ENCODE results near the gene TFR2. TPM values are rescaled to one million over a fixed set of nuclear protein-coding genes. Genes with fewer than 3 reads are reported as not detected.

TFR2 gene
- total and polyA plus RNA-seq, 9 of the 15 experiments (the other 6 are each of a cell fraction or from before 2014, with no cell fraction given), result 3.8 to 123 (median 51.1) TPM

GRCh38 chr7:100586266-100587025, 54.9 kb downstream of the TFR2 start, which contains the start of gene FBXO24 (continued):
- TF ChIP-seq AFF1 (IDR thresholded peaks at IDR 0.05; ENCODE audit: low read depth in 1 of 2, partially characterized antibody in 2 of 2), result no peak
- TF ChIP-seq LEF1 (IDR thresholded peaks at IDR 0.05), result no peak; the same call in 1 of the 2 replicates
- TF ChIP-seq ETV6 (IDR thresholded peaks at IDR 0.05; ENCODE audit: borderline replicate concordance in 1 of 2, low read depth in 2 of 2, low read length in 1 of 2), result no peak
- no peak for TF ChIP-seq ETV6 (CRISPR knock-in tag; IDR thresholded peaks at IDR 0.05; ENCODE audit: borderline replicate concordance)
- TF ChIP-seq MAZ (CRISPR knock-in tag; conservative IDR thresholded peaks at IDR 0.05 in 1 of 2, IDR thresholded peaks at IDR 0.05 in 1 of 2), result peak; percentile 73 to 85
- no peak for TF ChIP-seq ZC3H11A (IDR thresholded peaks at IDR 0.05; ENCODE audit: low read depth, low read length)
- no peak for TF ChIP-seq CC2D1A (IDR thresholded peaks at IDR 0.05)
- TF ChIP-seq HDAC3 (IDR thresholded peaks at IDR 0.05; ENCODE audit: borderline replicate concordance, partially characterized antibody), result no peak
- peak; percentile 74 for TF ChIP-seq GABPA (tag; conservative IDR thresholded peaks at IDR 0.05; ENCODE audit: low read depth)
- TF ChIP-seq ATF2 (CRISPR knock-in tag; IDR thresholded peaks at IDR 0.05), result no peak
- no peak for TF ChIP-seq MEIS2 (IDR thresholded peaks at IDR 0.05; ENCODE audit: partially characterized antibody)
- no peak for TF ChIP-seq PTTG1 (tag; IDR thresholded peaks at IDR 0.05; ENCODE audit: low read depth)
- TF ChIP-seq CTCF (IDR thresholded peaks at IDR 0.05 in 2 of 3, conservative IDR thresholded peaks at IDR 0.05 in 1 of 3; ENCODE audit: insufficient read depth in 2 of 3, low read depth in 1 of 3, low read length in 3 of 3), result peak in 1 of 3 experiments; percentile 31; a peak in 1 of 6 replicates
- TF ChIP-seq NEUROD1 (IDR thresholded peaks at IDR 0.05; ENCODE audit: borderline replicate concordance, low read depth, low read length, partially characterized antibody), result peak; percentile 99
- TF ChIP-seq CTCFL (IDR thresholded peaks at IDR 0.05; ENCODE audit: borderline replicate concordance, insufficient read depth, low read depth, low read length, poor library complexity, severe bottlenecking), result no peak
- no peak for TF ChIP-seq ZBTB8A (IDR thresholded peaks at IDR 0.05; ENCODE audit: partially characterized antibody)
- TF ChIP-seq SETDB1 (IDR thresholded peaks at IDR 0.05; ENCODE audit: low read length), result no peak

All from K562 (cell line).